Measurements from ENCODE around the gene CPTP.

GRCh38 chr1:1344655-1345361, 20.2 kb downstream of the CPTP start:
- TF ChIP-seq, protein P1, sequence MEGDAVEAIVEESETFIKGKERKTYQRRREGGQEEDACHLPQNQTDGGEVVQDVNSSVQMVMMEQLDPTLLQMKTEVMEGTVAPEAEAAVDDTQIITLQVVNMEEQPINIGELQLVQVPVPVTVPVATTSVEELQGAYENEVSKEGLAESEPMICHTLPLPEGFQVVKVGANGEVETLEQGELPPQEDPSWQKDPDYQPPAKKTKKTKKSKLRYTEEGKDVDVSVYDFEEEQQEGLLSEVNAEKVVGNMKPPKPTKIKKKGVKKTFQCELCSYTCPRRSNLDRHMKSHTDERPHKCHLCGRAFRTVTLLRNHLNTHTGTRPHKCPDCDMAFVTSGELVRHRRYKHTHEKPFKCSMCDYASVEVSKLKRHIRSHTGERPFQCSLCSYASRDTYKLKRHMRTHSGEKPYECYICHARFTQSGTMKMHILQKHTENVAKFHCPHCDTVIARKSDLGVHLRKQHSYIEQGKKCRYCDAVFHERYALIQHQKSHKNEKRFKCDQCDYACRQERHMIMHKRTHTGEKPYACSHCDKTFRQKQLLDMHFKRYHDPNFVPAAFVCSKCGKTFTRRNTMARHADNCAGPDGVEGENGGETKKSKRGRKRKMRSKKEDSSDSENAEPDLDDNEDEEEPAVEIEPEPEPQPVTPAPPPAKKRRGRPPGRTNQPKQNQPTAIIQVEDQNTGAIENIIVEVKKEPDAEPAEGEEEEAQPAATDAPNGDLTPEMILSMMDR (IDR thresholded peaks at IDR 0.05) = peak in 3 of 4 experiments; percentile 7 to 34 (median 27)
- TF ChIP-seq EP300 (IDR thresholded peaks at IDR 0.05) = no peak
